Osteoblast (primary cell): ENCODE measurements around the gene OLFM1. TPM values are rescaled to one million over a fixed set of nuclear protein-coding genes. Genes with fewer than 3 reads are reported as not detected.

Experiments
- DNase-seq: peaks from one replicate; pipeline ENCODE4 v3.0.0; 2011; ENCODE audit warnings: low spot score, mixed read lengths; ENCODE audit not compliant: insufficient read length; ENCODE audit errors: missing footprints
- H2AFZ ChIP-seq: 2 replicates; pipeline ENCODE4 v1.6.0; 2011; ENCODE audit warnings: mild to moderate bottlenecking, low read length
- H3K27ac ChIP-seq: 2 replicates; pipeline ENCODE4 v1.5.1; 2011; ENCODE audit warnings: mild to moderate bottlenecking, low read depth, low read length, moderate library complexity
- H3K27me3 ChIP-seq: 2 replicates; pipeline ENCODE4 v1.6.0; 2012; ENCODE audit warnings: mild to moderate bottlenecking, control low read depth, inconsistent platforms, low read length, moderate library complexity; ENCODE audit not compliant: insufficient read depth
- H3K36me3 ChIP-seq: 2 replicates; pipeline ENCODE4 v1.5.1; 2011; ENCODE audit warnings: mild to moderate bottlenecking, low read length, control low read depth, moderate library complexity; ENCODE audit not compliant: insufficient read depth
- H3K4me1 ChIP-seq: 2 replicates; pipeline ENCODE4 v1.5.1; 2011; ENCODE audit warnings: mild to moderate bottlenecking, low read length, control low read depth, moderate library complexity; ENCODE audit not compliant: insufficient read depth
- H3K4me2 ChIP-seq: 2 replicates; pipeline ENCODE4 v1.6.0; 2011; ENCODE audit warnings: mild to moderate bottlenecking, low read length; ENCODE audit not compliant: insufficient read depth
- H3K4me3 ChIP-seq: fragments of 200-600 bp; sonication (generic); 3 replicates; pipeline ENCODE4 v1.5.1; 2012; ENCODE audit warnings: mild to moderate bottlenecking, low read length, inconsistent platforms; ENCODE audit not compliant: insufficient read depth
- H3K79me2 ChIP-seq: 2 replicates; pipeline ENCODE4 v1.6.0; 2012; ENCODE audit warnings: mild to moderate bottlenecking, low read length, control low read depth, inconsistent platforms; ENCODE audit not compliant: insufficient read depth
- H3K9me3 ChIP-seq: 2 replicates; pipeline ENCODE4 v1.5.1; 2011; ENCODE audit warnings: low read depth, low read length, control low read depth
- H4K20me1 ChIP-seq: 2 replicates; pipeline ENCODE4 v1.6.0; 2012; ENCODE audit warnings: mild to moderate bottlenecking, low read length, control low read depth; ENCODE audit not compliant: insufficient read depth
- CTCF ChIP-seq: IDR thresholded peaks from 2 replicates; pipeline ENCODE4 v1.5.1; 2011; ENCODE audit warnings: mild to moderate bottlenecking, low read depth, low read length, moderate library complexity; ENCODE audit errors: extremely low read depth
- total RNA-seq: library from RNA; depleted of rRNA; stranded (reverse); fragments of >200 nt; gene quantifications from 2 replicates; pipeline ENCODE4 v1.2.3, GENCODE V29; 2012

Gene OLFM1
- total RNA-seq, 1 donor: under 0.01 TPM

- H3K4me2 ChIP-seq: no peak overlapping the region
- peaks cover 20% of the 10 kb centered on the region for H3K27me3 ChIP-seq
- DNase-seq: no peak
- no peaks in the 10 kb centered on the region for H3K79me2 ChIP-seq
- H3K27ac ChIP-seq: no peak overlapping the region
- no peaks in the 10 kb centered on the region for H3K9me3 ChIP-seq
- TF ChIP-seq CTCF: no peak
- no peak overlapping the region for H2AFZ ChIP-seq
- no peaks in the 10 kb centered on the region for H3K36me3 ChIP-seq
- H4K20me1 ChIP-seq: no peaks in the 10 kb centered on the region
- no peaks in the 10 kb centered on the region for H3K4me1 ChIP-seq
- H3K4me3 ChIP-seq: no peak overlapping the region
Measured at GRCh38 chr9:135090547-135090946, 3.1 kb downstream of the OLFM1 start.

- H3K4me2 ChIP-seq: no peak overlapping the region
- no peaks in the 10 kb centered on the region for H3K36me3 ChIP-seq
- H4K20me1 ChIP-seq: no peaks in the 10 kb centered on the region
- DNase-seq: no peak
- peaks cover 17% of the 10 kb centered on the region for H3K27me3 ChIP-seq
- no peaks in the 10 kb centered on the region for H3K79me2 ChIP-seq
- no peaks in the 10 kb centered on the region for H3K9me3 ChIP-seq
- H2AFZ ChIP-seq: no peak overlapping the region
- TF ChIP-seq CTCF: no peak
- H3K27ac ChIP-seq: no peak overlapping the region
- no peak overlapping the region for H3K4me3 ChIP-seq
- no peaks in the 10 kb centered on the region for H3K4me1 ChIP-seq
Measured at GRCh38 chr9:135091545-135091944, 4.1 kb downstream of the OLFM1 start.

- H2AFZ ChIP-seq: no peak overlapping the region
Measured at GRCh38 chr9:135093111-135093510, 5.6 kb downstream of the OLFM1 start.

More at GRCh38 chr9:135093111-135093510, 5.6 kb downstream of the OLFM1 start:
- Histone ChIP-seq H3K36me3 (no peaks in the 10 kb centered on the region), H3K27ac (no peak overlapping the region), H4K20me1 (no peaks in the 10 kb centered on the region), H3K9me3 (no peaks in the 10 kb centered on the region), H3K4me3 (no peak overlapping the region), H3K27me3 (peaks cover 17% of the 10 kb centered on the region), H3K79me2 (no peaks in the 10 kb centered on the region), H3K4me1 (no peaks in the 10 kb centered on the region), H3K4me2 (no peak overlapping the region)
- no peak for TF ChIP-seq CTCF
- DNase-seq: no peak
